GM23248 (cell line): ENCODE measurements around the gene OSCAR. TPM values are rescaled to one million over a fixed set of nuclear protein-coding genes. Genes with fewer than 3 reads are reported as not detected.

Experiments used
- DNase-seq: peaks from one replicate; pipeline ENCODE4 v3.0.0-alpha.2; 2015
- H2AFZ ChIP-seq: fragments of 200-600 bp; sonication (generic); 2 replicates; pipeline ENCODE4 v1.6.1; 2016; ENCODE audit warnings: antibody characterized with exemption
- H3F3A ChIP-seq: fragments of 200-600 bp; sonication (generic); 2 replicates; pipeline ENCODE4 v1.6.1; 2016; ENCODE audit warnings: mild to moderate bottlenecking, antibody characterized with exemption, mixed run types; ENCODE audit not compliant: insufficient read depth
- H3K27ac ChIP-seq: fragments of 200-600 bp; sonication (generic); 2 replicates; pipeline ENCODE4 v1.5.1; 2016; ENCODE audit warnings: mild to moderate bottlenecking
- H3K27me3 ChIP-seq: fragments of 200-600 bp; sonication (generic); replicated peaks from 2 replicates; pipeline ENCODE4 v1.6.1; 2016; ENCODE audit warnings: mild to moderate bottlenecking; ENCODE audit not compliant: insufficient read depth
- H3K36me3 ChIP-seq: fragments of 200-600 bp; sonication (generic); 2 replicates; pipeline ENCODE4 v1.6.1; 2016; ENCODE audit warnings: low read depth, mild to moderate bottlenecking
- H3K4me1 ChIP-seq: fragments of 200-600 bp; sonication (generic); 2 replicates; pipeline ENCODE4 v1.6.1; 2016; ENCODE audit warnings: mild to moderate bottlenecking; ENCODE audit not compliant: insufficient read depth
- H3K4me2 ChIP-seq: fragments of 200-600 bp; sonication (generic); one replicate; pipeline ENCODE4 v1.6.1; 2016; ENCODE audit warnings: mild to moderate bottlenecking; ENCODE audit not compliant: unreplicated experiment
- H3K4me3 ChIP-seq: fragments of 200-600 bp; sonication (generic); 2 replicates; pipeline ENCODE4 v1.5.1; 2016; ENCODE audit warnings: mild to moderate bottlenecking
- H3K79me2 ChIP-seq: fragments of 200-600 bp; sonication (generic); 2 replicates; pipeline ENCODE4 v1.6.1; 2016; ENCODE audit warnings: mild to moderate bottlenecking; ENCODE audit not compliant: insufficient read depth
- H3K9ac ChIP-seq: fragments of 200-600 bp; sonication (generic); 2 replicates; pipeline ENCODE4 v1.6.1; 2016; ENCODE audit warnings: mild to moderate bottlenecking
- H3K9me2 ChIP-seq: fragments of 200-600 bp; sonication (generic); 2 replicates; pipeline ENCODE4 v1.6.1; 2016; ENCODE audit warnings: mixed run types, mild to moderate bottlenecking, moderate library complexity; ENCODE audit not compliant: insufficient read depth
- H3K9me3 ChIP-seq: fragments of 200-600 bp; sonication (generic); one replicate; pipeline ENCODE4 v1.6.1; 2017; ENCODE audit warnings: low read depth
- H4K20me1 ChIP-seq: fragments of 200-600 bp; sonication (generic); 2 replicates; pipeline ENCODE4 v1.6.0; 2016; ENCODE audit not compliant: insufficient read depth
- EZH2 ChIP-seq: fragments of 200-600 bp; sonication (generic); IDR thresholded peaks from 2 replicates; pipeline ENCODE4 v1.6.1; 2018; ENCODE audit warnings: antibody characterized with exemption, mild to moderate bottlenecking; ENCODE audit not compliant: insufficient read depth, poor library complexity, severe bottlenecking
- EZH2phosphoT487 ChIP-seq: fragments of 200-600 bp; sonication (generic); IDR thresholded peaks from 2 replicates; pipeline ENCODE4 v1.6.1; 2018; ENCODE audit warnings: antibody characterized with exemption, moderate library complexity, mild to moderate bottlenecking, low read depth; ENCODE audit not compliant: insufficient read depth
- WGBS, 2 experiments: methylation state at CpG; one replicate each; pipeline ENCODE4 v1.1.6; 2015 to 2017; ENCODE audit warnings: low lambda C conversion rate in 2 of 2, low coverage in 1 of 2; ENCODE audit errors: missing lambda C conversion rate in 2 of 2; 5-methylcytosine and 5-hydroxymethylcytosine counted together
- in situ Hi-C: fragments of 300-500 bp; cut with MboI; formaldehyde crosslinking; loops from 2 replicates; pipeline ENCODE4 v1.15.0; 2020
- polyA plus RNA-seq: library from polyadenylated mRNA; unstranded; fragments of >200 nt; fragmentation: Nextera tagmentation; extraction: Ambion mirVana; gene quantifications from 2 replicates; pipeline ENCODE4 v1.2.1, GENCODE V29; 2016
- total RNA-seq: library from RNA; depleted of rRNA; stranded (reverse); fragments of >200 nt; shearing (Covaris generic); gene quantifications from 2 replicates; pipeline ENCODE4 v1.2.3, GENCODE V29; 2014

OSCAR gene
- total and polyA plus RNA-seq, 2 experiments from 2014 or later = 0.54 to 2.2 TPM

DNA sequence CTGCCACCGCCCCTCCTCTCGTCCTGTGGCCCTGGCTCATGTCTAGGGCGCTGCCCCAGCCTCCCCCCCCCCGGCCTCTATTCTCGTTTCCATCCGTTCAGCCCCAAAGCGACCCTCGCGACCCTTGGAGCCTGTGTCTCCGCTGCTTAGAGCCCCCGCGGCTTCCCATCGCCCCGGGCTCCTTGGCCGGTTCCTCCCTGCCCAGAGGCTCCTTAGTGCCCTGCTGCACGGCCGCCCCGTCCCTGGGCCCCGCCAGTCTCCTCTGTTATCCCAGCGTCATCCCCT lies 27.8 kb upstream of the OSCAR start:
- Histone ChIP-seq H3K9ac (no peak overlapping the region), H3K4me3 (no peak overlapping the region), H3F3A (no peaks in the 10 kb centered on the region), H3K9me3 (no peaks in the 10 kb centered on the region), H4K20me1 (no peaks in the 10 kb centered on the region), H3K27ac (no peak overlapping the region), H3K4me1 (no peaks in the 10 kb centered on the region), H3K4me2 (no peak overlapping the region), H3K79me2 (no peaks in the 10 kb centered on the region), H3K9me2 (no peaks in the 10 kb centered on the region), H3K27me3 (no peaks in the 10 kb centered on the region), H3K36me3 (no peaks in the 10 kb centered on the region; the same call in 1 of the 2 replicates), H2AFZ (no peak overlapping the region)
- DNase-seq = no peak
- in situ Hi-C loops = no loop called here
- WGBS, 2 experiments = 91 to 97% methylated on average over 8 to 20 of the region's 20 CpGs
- no peak for TF ChIP-seq EZH2
- TF ChIP-seq EZH2phosphoT487 = no peak

DNA sequence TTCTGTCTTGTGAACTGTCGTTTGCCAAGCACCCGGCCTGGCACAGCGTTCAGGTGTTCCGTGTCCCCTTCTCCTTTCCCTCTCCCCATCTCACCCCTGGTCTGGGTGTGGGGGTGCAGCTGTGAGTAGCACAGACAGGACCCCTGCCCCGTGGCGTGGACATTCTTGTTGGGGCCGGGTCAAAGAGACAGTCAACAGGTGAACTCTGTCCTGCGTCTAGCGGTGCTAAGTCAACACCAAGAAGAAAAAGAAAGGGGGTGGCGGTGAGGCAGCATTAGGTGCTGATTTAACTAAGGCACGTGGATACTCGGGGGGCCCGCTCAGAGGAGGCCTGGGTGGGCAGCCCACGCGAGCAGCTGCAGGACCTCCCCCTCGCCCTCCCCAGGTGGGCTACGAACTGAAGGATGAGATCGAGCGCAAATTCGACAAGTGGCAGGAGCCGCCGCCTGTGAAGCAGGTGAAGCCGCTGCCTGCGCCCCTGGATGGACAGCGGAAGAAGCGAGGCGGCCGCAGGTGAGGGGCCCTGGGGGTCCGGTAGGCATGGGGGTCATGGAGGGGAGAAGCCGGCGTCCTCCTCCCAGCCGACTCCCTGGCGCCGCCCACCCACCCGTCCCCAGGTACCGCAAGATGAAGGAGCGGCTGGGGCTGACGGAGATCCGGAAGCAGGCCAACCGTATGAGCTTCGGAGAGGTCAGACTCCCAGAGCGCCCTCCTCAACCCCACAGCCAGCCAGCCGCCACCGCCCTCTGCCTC lies 27.3 kb upstream of the OSCAR start:
- H3K4me1 ChIP-seq = no peaks in the 10 kb centered on the region
- no peak overlapping the region for H3K27ac ChIP-seq
- H3K9me2 ChIP-seq = no peaks in the 10 kb centered on the region
- no peak overlapping the region for H3K9ac ChIP-seq
- H3K79me2 ChIP-seq = no peaks in the 10 kb centered on the region
- WGBS, 2 experiments = 93 to 94% methylated on average over 25 to 44 of the region's 44 CpGs
- H3F3A ChIP-seq = no peaks in the 10 kb centered on the region
- TF ChIP-seq EZH2 = no peak
- no peak for TF ChIP-seq EZH2phosphoT487
- DNase-seq = no peak
- no peak overlapping the region for H3K4me2 ChIP-seq
- H3K27me3 ChIP-seq = no peaks in the 10 kb centered on the region
- H2AFZ ChIP-seq = no peak overlapping the region
- H3K4me3 ChIP-seq = no peak overlapping the region
- in situ Hi-C loops = no loop called here
- no peaks in the 10 kb centered on the region for H3K9me3 ChIP-seq
- H4K20me1 ChIP-seq = no peaks in the 10 kb centered on the region
- no peaks in the 10 kb centered on the region; the same call in 1 of the 2 replicates for H3K36me3 ChIP-seq

- Histone ChIP-seq H3K9me3 (no peaks in the 10 kb centered on the region), H3K4me1 (no peaks in the 10 kb centered on the region), H3K27me3 (no peaks in the 10 kb centered on the region), H4K20me1 (no peaks in the 10 kb centered on the region), H3K9ac (no peak overlapping the region), H3K9me2 (no peaks in the 10 kb centered on the region), H3F3A (no peaks in the 10 kb centered on the region), H3K27ac (no peak overlapping the region), H3K4me2 (no peak overlapping the region), H2AFZ (no peak overlapping the region), H3K79me2 (no peaks in the 10 kb centered on the region), H3K36me3 (no peaks in the 10 kb centered on the region), H3K4me3 (no peak overlapping the region)
- DNase-seq = no peak
- no peak for TF ChIP-seq EZH2
- TF ChIP-seq EZH2phosphoT487 = no peak
- WGBS, 2 experiments = 87 to 88% methylated on average over 9 of the region's 9 CpGs
- in situ Hi-C loops = no loop called here
Measured at GRCh38 chr19:54125713-54126112, 25.1 kb upstream of the OSCAR start.

- in situ Hi-C loops = no loop called here
Measured at GRCh38 chr19:54124393-54124792, 23.8 kb upstream of the OSCAR start.

More at GRCh38 chr19:54124393-54124792, 23.8 kb upstream of the OSCAR start:
- no peaks in the 10 kb centered on the region for H3K79me2 ChIP-seq
- WGBS, 2 experiments = 89 to 95% methylated on average over 8 to 19 of the region's 19 CpGs
- H3K9ac ChIP-seq = no peak overlapping the region
- H3K4me2 ChIP-seq = no peak overlapping the region
- H3K36me3 ChIP-seq = 0 out of 2 replicates have a peak, but pooled peaks cover 4% of the 10 kb centered on the region
- no peaks in the 10 kb centered on the region for H3F3A ChIP-seq
- no peak for DNase-seq
- TF ChIP-seq EZH2phosphoT487 (no peak), EZH2 (no peak)
- no peak overlapping the region for H2AFZ ChIP-seq
- no peaks in the 10 kb centered on the region for H3K27me3 ChIP-seq
- H3K27ac ChIP-seq = no peak overlapping the region
- no peaks in the 10 kb centered on the region for H3K9me2 ChIP-seq
- no peaks in the 10 kb centered on the region for H4K20me1 ChIP-seq
- H3K4me3 ChIP-seq = no peak overlapping the region
- H3K9me3 ChIP-seq = no peaks in the 10 kb centered on the region
- H3K4me1 ChIP-seq = no peaks in the 10 kb centered on the region
